NCI-H1436 treated with DMSO at 0.1 percent for 48 hours (cell line): ENCODE results near the gene PLXND1.
"Not testable (repeated sequence)": the region's sequence is repeated elsewhere in the genome, so short reads cannot be mapped to it uniquely, and the experiment has no call there.

Experiments used
- DNase-seq: peaks from one replicate; lab custom pipeline; 2025; lab: John Stamatoyannopoulos, UW

The PLXND1 gene

GRCh38 chr3:129606636-129607390 lies at the start of gene PLXND1:
Gene PLXND1, minus strand, starts transcription at chr3:129606676. Its CDS starts 37 bp downstream, at chr3:129606639.
- no peak for DNase-seq

- no peak for DNase-seq
These were observed 48.8 kb upstream of the PLXND1 start for GRCh38 chr3:129655291-129655700.

GRCh38 chr3:129654131-129654530 lies 47.7 kb upstream of the PLXND1 start:
- no peak for DNase-seq

GRCh38 chr3:129653019-129653418 lies 46.5 kb upstream of the PLXND1 start:
- no peak for DNase-seq

- no peak for DNase-seq
These were observed 45.1 kb upstream of the PLXND1 start for GRCh38 chr3:129651435-129652202.

GRCh38 chr3:129650256-129650872 lies 43.9 kb upstream of the PLXND1 start:
- no peak for DNase-seq

- DNase-seq, result no peak
These were observed 41.9 kb upstream of the PLXND1 start for GRCh38 chr3:129648391-129648790.

- no peak for DNase-seq
These were observed 38.8 kb upstream of the PLXND1 start for GRCh38 chr3:129645286-129645685.

GRCh38 chr3:129644836-129645235 lies 38.4 kb upstream of the PLXND1 start:
- DNase-seq, result no peak

- DNase-seq, result not testable (repeated sequence)
These were observed 35.2 kb upstream of the PLXND1 start for GRCh38 chr3:129641567-129642260.

- DNase-seq, result not testable (repeated sequence)
These were observed 34.5 kb upstream of the PLXND1 start for GRCh38 chr3:129640985-129641384.

GRCh38 chr3:129638481-129638880 lies 32.0 kb upstream of the PLXND1 start:
- no peak for DNase-seq

- no peak for DNase-seq
These were observed 29.6 kb upstream of the PLXND1 start for GRCh38 chr3:129636082-129636481.

GRCh38 chr3:129635656-129636055 lies 29.2 kb upstream of the PLXND1 start:
- DNase-seq, result no peak

- DNase-seq, result no peak
These were observed 27.4 kb upstream of the PLXND1 start for GRCh38 chr3:129633751-129634481.

- DNase-seq, result no peak
These were observed 26.5 kb upstream of the PLXND1 start for GRCh38 chr3:129632977-129633376.

GRCh38 chr3:129632556-129632955 lies 26.1 kb upstream of the PLXND1 start:
- DNase-seq, result no peak

- DNase-seq, result no peak
These were observed 25.6 kb upstream of the PLXND1 start for GRCh38 chr3:129632056-129632455.

GRCh38 chr3:129629011-129629410 lies 22.5 kb upstream of the PLXND1 start:
- no peak for DNase-seq

- DNase-seq, result no peak
These were observed 21.7 kb upstream of the PLXND1 start for GRCh38 chr3:129628169-129628522.

- peak; percentile 46 for DNase-seq
These were observed 21.1 kb upstream of the PLXND1 start for GRCh38 chr3:129627350-129628168.
